ENCODE results near the gene ABHD3. TPM values are rescaled to one million over a fixed set of nuclear protein-coding genes. Genes with fewer than 3 reads are reported as not detected.
"Not testable (repeated sequence)": the region's sequence is repeated elsewhere in the genome, so short reads cannot be mapped to it uniquely, and the experiment has no call there.

ABHD3 gene
- total and polyA plus RNA-seq, 2 experiments from 2014 or later: 2.3 to 4.6 TPM

DNA sequence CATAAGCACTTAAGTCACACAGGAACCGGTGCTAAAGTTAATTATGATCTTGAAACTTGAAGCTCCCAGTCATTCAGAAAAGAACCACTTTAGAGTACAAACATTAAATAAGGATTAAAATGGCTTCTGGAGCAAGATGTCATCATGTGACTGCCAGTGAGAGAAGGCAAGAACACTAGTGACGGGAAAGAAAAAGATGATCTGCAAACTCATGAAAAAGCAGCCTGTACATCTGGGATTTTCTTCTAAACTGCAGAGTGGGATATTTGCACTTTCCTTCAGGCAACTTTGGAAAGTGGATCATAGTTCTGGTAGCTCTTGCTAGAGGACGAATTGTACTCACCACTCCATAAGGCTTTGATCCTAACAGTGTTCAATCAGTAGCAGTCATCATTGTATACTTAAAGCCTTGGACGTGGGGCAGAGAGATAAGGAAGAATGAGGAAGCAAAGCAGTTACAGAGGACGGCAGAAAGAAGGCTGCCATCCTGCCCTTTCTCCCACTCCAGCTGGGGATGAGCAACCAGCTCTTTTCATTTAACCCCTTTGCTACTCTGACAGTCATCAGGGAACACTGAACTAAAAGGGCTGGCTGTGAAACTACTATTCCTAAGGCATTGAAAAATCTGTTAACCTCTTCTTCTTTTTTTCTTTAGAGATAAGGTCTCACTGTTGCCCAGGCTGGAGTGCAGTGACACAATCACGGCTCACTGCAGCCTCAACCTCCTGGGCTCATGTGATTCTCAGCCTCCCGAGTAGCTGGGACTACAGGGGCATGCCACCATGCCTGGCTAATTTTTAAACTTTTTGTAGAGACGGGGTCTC is 18.1 kb downstream of the ABHD3 start:
- 54 to 56% methylated on average over 8 of the region's 8 CpGs for WGBS, 2 experiments (ENCODE audit: low coverage in 1 of 2, low lambda C conversion rate in 2 of 2, missing lambda C conversion rate in 2 of 2)
- Histone ChIP-seq H3K4me1 (ENCODE audit: insufficient read depth) (peaks cover 5% of the 10 kb centered on the region), H3K36me3 (ENCODE audit: low read depth) (no peaks in the 10 kb centered on the region), H3K4me3 (no peak overlapping the region), H3K9me2 (ENCODE audit: insufficient read depth) (no peaks in the 10 kb centered on the region), H3K27me3 (replicated peaks; ENCODE audit: insufficient read depth) (no peaks in the 10 kb centered on the region), H3F3A (ENCODE audit: insufficient read depth) (peaks cover 6% of the 10 kb centered on the region; the same call in 1 of the 2 replicates), H2AFZ (peak overlapping the region; percentile 66), H3K9ac (no peak overlapping the region), H3K9me3 (ENCODE audit: low read depth) (no peaks in the 10 kb centered on the region), H4K20me1 (ENCODE audit: insufficient read depth) (no peaks in the 10 kb centered on the region), H3K27ac (no peak overlapping the region), H3K4me2 (ENCODE audit: unreplicated experiment) (no peak overlapping the region), H3K79me2 (ENCODE audit: insufficient read depth) (no peaks in the 10 kb centered on the region)
- in situ Hi-C loops (cut with MboI): no loop called here
- TF ChIP-seq EZH2 (IDR thresholded peaks at IDR 0.05; ENCODE audit: insufficient read depth, poor library complexity, severe bottlenecking) (no peak), EZH2phosphoT487 (IDR thresholded peaks at IDR 0.05; ENCODE audit: insufficient read depth, low read depth) (no peak)
- DNase-seq: peak; percentile 6

DNA sequence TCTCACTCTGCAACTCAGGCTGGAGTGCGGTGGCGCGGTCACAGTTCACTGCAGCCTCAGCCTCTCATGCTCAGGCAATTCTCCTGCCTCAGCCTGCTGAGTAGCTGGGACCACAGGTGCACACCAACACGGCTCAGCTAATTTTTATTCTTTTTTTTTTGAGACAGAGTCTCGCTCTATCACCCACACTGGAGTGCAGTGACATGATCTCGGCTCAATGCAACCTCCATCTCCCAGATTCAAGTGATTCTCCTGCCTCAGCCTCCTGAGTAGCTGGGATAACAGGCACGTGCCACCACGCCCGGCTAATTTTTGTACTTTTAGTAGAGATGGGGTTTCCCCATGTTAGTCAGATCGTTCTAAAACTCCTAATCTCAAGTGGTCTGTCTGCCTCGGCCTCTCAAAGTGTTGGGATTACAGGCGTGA is 19.0 kb downstream of the ABHD3 start:
- H3K9me2 ChIP-seq (ENCODE audit: insufficient read depth); H3K9me3 ChIP-seq (ENCODE audit: low read depth); in situ Hi-C loops (cut with MboI); H3K4me1 ChIP-seq (ENCODE audit: insufficient read depth); DNase-seq; H3K79me2 ChIP-seq (ENCODE audit: insufficient read depth); H3K4me2 ChIP-seq (ENCODE audit: unreplicated experiment); H3K36me3 ChIP-seq (ENCODE audit: low read depth); H3K27me3 ChIP-seq (replicated peaks; ENCODE audit: insufficient read depth); H4K20me1 ChIP-seq (ENCODE audit: insufficient read depth); H3K27ac ChIP-seq; H2AFZ ChIP-seq; H3K4me3 ChIP-seq; H3K9ac ChIP-seq; H3F3A ChIP-seq (ENCODE audit: insufficient read depth): not testable (repeated sequence)
- 93 to 96% methylated on average over 12 of the region's 12 CpGs for WGBS, 2 experiments (ENCODE audit: low coverage in 1 of 2, low lambda C conversion rate in 2 of 2, missing lambda C conversion rate in 2 of 2)

- H4K20me1 ChIP-seq (ENCODE audit: insufficient read depth): no peaks in the 10 kb centered on the region
- no peaks in the 10 kb centered on the region for H3K27me3 ChIP-seq (replicated peaks; ENCODE audit: insufficient read depth)
- no peak overlapping the region for H3K4me2 ChIP-seq (ENCODE audit: unreplicated experiment)
- in situ Hi-C loops (cut with MboI): no loop called here
- TF ChIP-seq EZH2phosphoT487 (IDR thresholded peaks at IDR 0.05; ENCODE audit: insufficient read depth, low read depth) (no peak), EZH2 (IDR thresholded peaks at IDR 0.05; ENCODE audit: insufficient read depth, poor library complexity, severe bottlenecking) (no peak)
- H3K79me2 ChIP-seq (ENCODE audit: insufficient read depth): no peaks in the 10 kb centered on the region
- H3F3A ChIP-seq (ENCODE audit: insufficient read depth): peaks cover 6% of the 10 kb centered on the region; the same call in 1 of the 2 replicates
- no peaks in the 10 kb centered on the region for H3K36me3 ChIP-seq (ENCODE audit: low read depth)
- H3K9ac ChIP-seq: no peak overlapping the region
- H3K9me3 ChIP-seq (ENCODE audit: low read depth): no peaks in the 10 kb centered on the region
- DNase-seq: no peak
- H3K4me1 ChIP-seq (ENCODE audit: insufficient read depth): peaks cover 5% of the 10 kb centered on the region
- 78 to 88% methylated on average over 2 of the region's 2 CpGs for WGBS, 2 experiments (ENCODE audit: low coverage in 1 of 2, low lambda C conversion rate in 2 of 2, missing lambda C conversion rate in 2 of 2)
- no peak overlapping the region for H3K4me3 ChIP-seq
- no peaks in the 10 kb centered on the region for H3K9me2 ChIP-seq (ENCODE audit: insufficient read depth)
- H2AFZ ChIP-seq: no peak overlapping the region
- H3K27ac ChIP-seq: no peak overlapping the region
Measured at GRCh38 chr18:21684731-21685130, 19.8 kb downstream of the ABHD3 start.

DNA sequence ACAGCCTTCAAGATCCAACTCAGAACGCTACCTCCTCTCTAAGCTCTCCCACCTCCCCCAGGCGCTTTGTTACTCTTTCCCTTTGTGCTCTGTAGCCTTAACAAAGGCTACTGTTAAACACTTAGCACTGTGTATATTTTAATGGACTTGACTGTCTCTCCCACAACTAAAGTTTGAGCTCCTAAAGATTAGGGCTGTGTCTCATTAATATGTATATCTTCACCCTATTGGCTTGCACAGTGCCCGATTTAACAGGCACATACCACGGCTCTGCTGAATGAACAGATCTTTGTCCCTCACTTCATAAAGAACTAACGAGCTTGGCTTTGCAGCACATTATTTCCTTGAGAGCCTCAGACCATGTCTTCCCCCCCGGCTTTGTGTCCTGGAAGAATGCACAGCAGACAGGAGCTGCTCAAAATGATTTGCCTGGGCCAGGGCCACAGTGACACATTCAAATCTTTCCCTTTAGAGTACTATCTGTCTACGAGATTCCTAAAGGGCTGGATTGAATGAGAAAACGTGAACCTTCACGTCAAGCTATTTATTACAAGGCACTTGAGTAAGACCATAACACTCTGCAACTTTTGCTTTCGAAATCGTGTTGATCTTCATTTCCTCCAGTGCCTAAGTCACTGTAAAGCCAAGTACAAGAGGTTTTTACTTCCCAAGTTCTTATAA is 22.1 kb downstream of the ABHD3 start:
- peak overlapping the region; percentile 60 for H3K27ac ChIP-seq
- DNase-seq: peak; percentile 76
- no peaks in the 10 kb centered on the region for H3K79me2 ChIP-seq (ENCODE audit: insufficient read depth)
- WGBS, 2 experiments (ENCODE audit: low coverage in 1 of 2, low lambda C conversion rate in 2 of 2, missing lambda C conversion rate in 2 of 2): 10 to 11% methylated on average over 11 of the region's 11 CpGs
- H3K4me3 ChIP-seq: peak overlapping the region; percentile 76
- peaks cover 6% of the 10 kb centered on the region; the same call in 1 of the 2 replicates for H3F3A ChIP-seq (ENCODE audit: insufficient read depth)
- H3K9ac ChIP-seq: peak overlapping the region; percentile 75
- H3K9me3 ChIP-seq (ENCODE audit: low read depth): no peaks in the 10 kb centered on the region
- H3K9me2 ChIP-seq (ENCODE audit: insufficient read depth): no peaks in the 10 kb centered on the region
- H3K27me3 ChIP-seq (replicated peaks; ENCODE audit: insufficient read depth): no peaks in the 10 kb centered on the region
- peak overlapping the region; percentile 96 for H2AFZ ChIP-seq
- TF ChIP-seq EZH2 (IDR thresholded peaks at IDR 0.05; ENCODE audit: insufficient read depth, poor library complexity, severe bottlenecking): no peak
- no peak for TF ChIP-seq EZH2phosphoT487 (IDR thresholded peaks at IDR 0.05; ENCODE audit: insufficient read depth, low read depth)
- in situ Hi-C loops (cut with MboI): no loop called here
- peaks cover 5% of the 10 kb centered on the region for H3K4me1 ChIP-seq (ENCODE audit: insufficient read depth)
- no peaks in the 10 kb centered on the region for H3K36me3 ChIP-seq (ENCODE audit: low read depth)
- no peaks in the 10 kb centered on the region for H4K20me1 ChIP-seq (ENCODE audit: insufficient read depth)
- H3K4me2 ChIP-seq (ENCODE audit: unreplicated experiment): peak overlapping the region; percentile 80
